ENCODE data around the gene APOA1. TPM values are rescaled to one million over a fixed set of nuclear protein-coding genes. Genes with fewer than 3 reads are reported as not detected.

The APOA1 gene
- total and polyA plus RNA-seq, 8 donors, result 0.87 to 73.6 (median 16.7) TPM; not detected in 2

DNA sequence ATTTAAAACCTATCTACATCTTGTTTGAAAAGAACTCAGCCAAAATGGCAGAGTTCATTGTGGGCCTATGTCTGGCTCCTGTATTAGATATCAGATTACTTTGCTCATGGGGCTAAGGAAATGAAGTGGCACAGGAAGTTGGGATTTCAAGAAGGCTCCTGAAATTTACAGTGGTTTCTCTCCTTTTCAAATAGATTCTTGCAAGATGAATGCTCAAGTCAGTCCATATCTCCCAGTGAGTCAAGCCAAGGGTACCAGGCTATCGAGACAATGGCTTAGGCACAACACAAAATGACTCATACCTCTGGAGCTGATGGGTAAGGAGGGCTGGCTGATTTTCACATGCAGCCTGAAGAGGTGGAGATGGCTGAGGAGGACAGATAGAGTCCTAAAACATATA lies 24.1 kb upstream of the APOA1 start:
- intact Hi-C loops (cut with DNase I; ENCODE audit: low total_unique reads), result no loop called here
- no peak overlapping the region for H3K27ac ChIP-seq
- peaks cover 0 to 5% (median 0%) of the 10 kb centered on the region in 4 donors for H3K4me1 ChIP-seq
- H3K9me3 ChIP-seq, result no peaks in the 10 kb centered on the region
- 44 to 97% (median 93%) methylated on average over 1 of the region's 1 CpG for WGBS, 5 donors
- no peaks in the 10 kb centered on the region for H3K27me3 ChIP-seq
- H3K4me3 ChIP-seq, result no peak overlapping the region
- H3K36me3 ChIP-seq, result peaks cover 56 to 100% (median 99%) of the 10 kb centered on the region in 4 donors
- no peak for DNase-seq
- TF ChIP-seq POLR2A (IDR thresholded peaks at IDR 0.05) (no peak), EP300 (IDR thresholded peaks at IDR 0.05) (no peak), POLR2AphosphoS5 (IDR thresholded peaks at IDR 0.05) (no peak)
- TF ChIP-seq, protein P1, sequence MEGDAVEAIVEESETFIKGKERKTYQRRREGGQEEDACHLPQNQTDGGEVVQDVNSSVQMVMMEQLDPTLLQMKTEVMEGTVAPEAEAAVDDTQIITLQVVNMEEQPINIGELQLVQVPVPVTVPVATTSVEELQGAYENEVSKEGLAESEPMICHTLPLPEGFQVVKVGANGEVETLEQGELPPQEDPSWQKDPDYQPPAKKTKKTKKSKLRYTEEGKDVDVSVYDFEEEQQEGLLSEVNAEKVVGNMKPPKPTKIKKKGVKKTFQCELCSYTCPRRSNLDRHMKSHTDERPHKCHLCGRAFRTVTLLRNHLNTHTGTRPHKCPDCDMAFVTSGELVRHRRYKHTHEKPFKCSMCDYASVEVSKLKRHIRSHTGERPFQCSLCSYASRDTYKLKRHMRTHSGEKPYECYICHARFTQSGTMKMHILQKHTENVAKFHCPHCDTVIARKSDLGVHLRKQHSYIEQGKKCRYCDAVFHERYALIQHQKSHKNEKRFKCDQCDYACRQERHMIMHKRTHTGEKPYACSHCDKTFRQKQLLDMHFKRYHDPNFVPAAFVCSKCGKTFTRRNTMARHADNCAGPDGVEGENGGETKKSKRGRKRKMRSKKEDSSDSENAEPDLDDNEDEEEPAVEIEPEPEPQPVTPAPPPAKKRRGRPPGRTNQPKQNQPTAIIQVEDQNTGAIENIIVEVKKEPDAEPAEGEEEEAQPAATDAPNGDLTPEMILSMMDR (IDR thresholded peaks at IDR 0.05), result no peak

DNA sequence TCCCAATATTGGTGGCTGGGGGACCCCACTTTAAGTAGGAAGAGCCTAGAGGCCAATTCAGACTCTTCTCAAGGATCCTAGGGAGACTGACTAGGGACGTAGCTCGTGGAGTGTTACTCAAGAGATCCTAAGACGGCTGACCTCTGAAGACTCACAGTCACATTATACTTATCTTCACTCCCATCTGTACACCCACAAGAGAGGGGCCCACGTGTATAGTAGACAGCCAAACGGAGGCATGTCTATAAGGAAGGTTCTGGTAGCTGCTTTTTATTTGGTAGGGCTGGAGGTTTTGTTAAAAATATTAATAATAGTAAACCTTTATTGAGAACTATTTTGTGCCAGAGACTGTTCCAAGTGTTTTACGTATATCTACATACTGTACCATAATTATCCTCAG lies 22.9 kb upstream of the APOA1 start:
- no peaks in the 10 kb centered on the region for H3K27me3 ChIP-seq
- H3K4me1 ChIP-seq, result peaks cover 0 to 8% (median 0%) of the 10 kb centered on the region in 4 donors
- TF ChIP-seq POLR2A (IDR thresholded peaks at IDR 0.05) (no peak), EP300 (IDR thresholded peaks at IDR 0.05) (no peak), POLR2AphosphoS5 (IDR thresholded peaks at IDR 0.05) (no peak)
- TF ChIP-seq, protein P1 (IDR thresholded peaks at IDR 0.05), result no peak
- no peaks in the 10 kb centered on the region for H3K9me3 ChIP-seq
- DNase-seq, result no peak
- 87 to 94% (median 92%) methylated on average over 6 of the region's 6 CpGs for WGBS, 5 donors
- no peak overlapping the region for H3K27ac ChIP-seq
- intact Hi-C loops (cut with DNase I; ENCODE audit: low total_unique reads), result no loop called here
- no peak overlapping the region for H3K4me3 ChIP-seq
- H3K36me3 ChIP-seq, result peaks cover 55 to 98% (median 89%) of the 10 kb centered on the region in 4 donors

DNA sequence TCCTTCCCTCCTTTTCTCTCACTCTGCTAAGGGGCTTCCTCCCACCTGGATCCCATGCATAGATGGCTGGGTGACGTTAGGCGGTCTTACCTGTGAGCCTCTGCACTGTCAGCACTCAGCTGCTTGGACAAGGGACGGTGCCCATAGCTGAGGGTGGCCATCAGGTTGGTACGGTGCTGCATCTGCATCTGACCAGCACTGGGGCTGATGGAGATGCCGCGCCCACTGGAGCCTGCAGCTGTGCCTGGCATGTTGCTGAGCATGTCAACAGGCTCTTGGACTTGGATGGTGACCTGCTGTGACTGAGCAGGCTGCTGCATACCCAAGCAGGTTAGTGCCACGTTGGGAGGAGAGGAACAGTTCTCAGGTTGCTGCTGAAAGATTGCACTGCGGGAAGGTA lies 21.8 kb upstream of the APOA1 start:
- WGBS, 5 donors, result 91 to 100% (median 96%) methylated on average over 3 to 8 of the region's 8 CpGs
- H3K36me3 ChIP-seq, result peaks cover 55 to 92% (median 85%) of the 10 kb centered on the region in 4 donors
- peaks cover under 1 to 20% (median 5%) of the 10 kb centered on the region in 4 donors for H3K4me1 ChIP-seq
- no peak overlapping the region for H3K4me3 ChIP-seq
- intact Hi-C loops (cut with DNase I; ENCODE audit: low total_unique reads), result no loop called here
- H3K9me3 ChIP-seq, result no peaks in the 10 kb centered on the region
- H3K27me3 ChIP-seq, result no peaks in the 10 kb centered on the region
- TF ChIP-seq POLR2AphosphoS5 (IDR thresholded peaks at IDR 0.05), result no peak
- no peak for TF ChIP-seq EP300 (IDR thresholded peaks at IDR 0.05)
- TF ChIP-seq POLR2A (IDR thresholded peaks at IDR 0.05), result no peak
- TF ChIP-seq, protein P1 (IDR thresholded peaks at IDR 0.05), result no peak
- H3K27ac ChIP-seq, result no peak overlapping the region
- no peak for DNase-seq

DNA sequence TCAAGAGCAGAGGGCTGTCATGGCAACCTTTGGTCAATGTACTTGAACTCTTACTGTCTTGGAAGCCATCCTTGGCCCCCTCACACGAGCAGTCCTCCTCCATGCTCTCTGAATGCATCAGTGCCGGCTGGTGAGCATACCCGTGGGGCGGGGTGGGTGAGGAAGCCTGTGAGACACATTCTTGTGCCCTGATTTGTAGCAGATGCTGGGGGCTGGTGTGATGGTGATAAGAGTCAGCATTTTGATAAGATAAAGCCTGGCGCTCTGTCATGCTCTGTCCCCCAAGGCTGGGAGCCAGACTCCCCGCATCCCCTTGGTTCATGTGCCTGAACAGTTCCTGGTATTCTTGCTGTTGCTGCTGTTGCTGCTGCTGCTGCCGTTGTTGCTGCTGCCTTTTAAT lies 20.5 kb upstream of the APOA1 start:
- TF ChIP-seq POLR2AphosphoS5 (IDR thresholded peaks at IDR 0.05) (no peak), POLR2A (IDR thresholded peaks at IDR 0.05) (no peak)
- TF ChIP-seq, protein P1 (IDR thresholded peaks at IDR 0.05), result no peak
- Histone ChIP-seq H3K27me3 (no peaks in the 10 kb centered on the region), H3K4me1 (peaks cover 13 to 32% (median 15%) of the 10 kb centered on the region in 4 donors), H3K4me3 (no peak overlapping the region), H3K27ac (peak overlapping the region in 1 of 5 donors; percentile 9), H3K9me3 (no peaks in the 10 kb centered on the region), H3K36me3 (peaks cover 48 to 79% (median 73%) of the 10 kb centered on the region in 4 donors)
- intact Hi-C loops (cut with DNase I; ENCODE audit: low total_unique reads), result no loop called here
- 68 to 90% (median 76%) methylated on average over 5 to 7 of the region's 7 CpGs for WGBS, 5 donors
- no peak for DNase-seq
